CMK (cell line): ENCODE data around the gene MPV17L2.
"Not testable (repeated sequence)": the region's sequence is repeated elsewhere in the genome, so short reads cannot be mapped to it uniquely, and the experiment has no call there.

Experiments used
- DNase-seq: peaks from one replicate; pipeline ENCODE4 v3.0.0-alpha.2; 2010; ENCODE audit warnings: low read depth

Gene MPV17L2

GRCh38 chr19:18192673-18193387 lies at the start of gene MPV17L2:
Gene MPV17L2, plus strand, starts transcription at chr19:18193218. Its CDS starts 64 bp downstream, at chr19:18193282.
- DNase-seq: peak; percentile 97

- DNase-seq: no peak
Measured at GRCh38 chr19:18143902-18144301, 49.1 kb upstream of the MPV17L2 start.

GRCh38 chr19:18144361-18144760 lies 48.7 kb upstream of the MPV17L2 start:
- no peak for DNase-seq

GRCh38 chr19:18144906-18145305 lies 48.1 kb upstream of the MPV17L2 start:
- no peak for DNase-seq

GRCh38 chr19:18145391-18145999 lies 47.5 kb upstream of the MPV17L2 start:
- no peak for DNase-seq

GRCh38 chr19:18147396-18147795 lies 45.6 kb upstream of the MPV17L2 start:
- DNase-seq: no peak

GRCh38 chr19:18149596-18149975 lies 43.4 kb upstream of the MPV17L2 start:
- no peak for DNase-seq

- no peak for DNase-seq
Measured at GRCh38 chr19:18150776-18151624, 42.0 kb upstream of the MPV17L2 start.

- peak; percentile 90 for DNase-seq
Measured at GRCh38 chr19:18152442-18152816, 40.6 kb upstream of the MPV17L2 start.

GRCh38 chr19:18152817-18153555 lies 40.0 kb upstream of the MPV17L2 start, which contains the start of gene PIK3R2:
Gene PIK3R2, plus strand, starts transcription at chr19:18153163. Its CDS starts 2,717 bp downstream, at chr19:18155880.
- DNase-seq: peak; percentile 85

- no peak for DNase-seq
Measured at GRCh38 chr19:18153556-18154134, 39.4 kb upstream of the MPV17L2 start.

- no peak for DNase-seq
Measured at GRCh38 chr19:18155095-18156087, 37.6 kb upstream of the MPV17L2 start.

- DNase-seq: no peak
Measured at GRCh38 chr19:18156268-18156667, 36.8 kb upstream of the MPV17L2 start.

GRCh38 chr19:18156841-18157464 lies 36.1 kb upstream of the MPV17L2 start:
- peak; percentile 53 for DNase-seq

GRCh38 chr19:18157465-18158063 lies 35.5 kb upstream of the MPV17L2 start:
- no peak for DNase-seq

GRCh38 chr19:18158467-18158866 lies 34.6 kb upstream of the MPV17L2 start:
- no peak for DNase-seq

- DNase-seq: not testable (repeated sequence)
Measured at GRCh38 chr19:18159059-18159616, 33.9 kb upstream of the MPV17L2 start.

GRCh38 chr19:18159810-18160209 lies 33.2 kb upstream of the MPV17L2 start:
- no peak for DNase-seq

GRCh38 chr19:18160493-18160970 lies 32.5 kb upstream of the MPV17L2 start:
- DNase-seq: no peak
